Astrocyte (in vitro differentiated cells and primary cell): Measurements from ENCODE around the gene PNKD. TPM values are rescaled to one million over a fixed set of nuclear protein-coding genes. Genes with fewer than 3 reads are reported as not detected.

ENCODE experiments used
- DNase-seq: peaks from one replicate; pipeline ENCODE4 v3.0.0-alpha.2; 2010; ENCODE audit warnings: low read depth
- FAIRE-seq: peaks from 2 replicates; lab custom pipeline; 2011; peaks lifted over from hg19 to GRCh38; lab: Jason Lieb, UNC
- H2AFZ ChIP-seq: 2 replicates; pipeline ENCODE4 v1.6.0; 2012; ENCODE audit warnings: low read depth, low read length, inconsistent platforms
- H3K27ac ChIP-seq: 2 replicates; pipeline ENCODE4 v1.5.1; 2011; ENCODE audit warnings: low read depth, low read length, inconsistent platforms
- H3K27me3 ChIP-seq: 2 replicates; pipeline ENCODE4 v1.6.0; 2011; ENCODE audit warnings: low read length, inconsistent platforms; ENCODE audit not compliant: insufficient read depth
- H3K36me3 ChIP-seq: 2 replicates; pipeline ENCODE4 v1.5.1; 2011; ENCODE audit warnings: low read length, inconsistent platforms; ENCODE audit not compliant: insufficient read depth
- H3K4me1 ChIP-seq: 2 replicates; pipeline ENCODE4 v1.5.1; 2011; ENCODE audit warnings: low read length, inconsistent platforms; ENCODE audit not compliant: insufficient read depth
- H3K4me2 ChIP-seq: 2 replicates; pipeline ENCODE4 v1.6.0; 2012; ENCODE audit warnings: low read length, inconsistent platforms
- H3K4me3 ChIP-seq: 2 replicates; pipeline ENCODE4 v1.5.1; 2011; ENCODE audit warnings: low read depth, mild to moderate bottlenecking, low read length, inconsistent platforms; ENCODE audit not compliant: insufficient read depth
- H3K79me2 ChIP-seq: 2 replicates; pipeline ENCODE4 v1.6.0; 2012; ENCODE audit warnings: mild to moderate bottlenecking, low read length, inconsistent platforms; ENCODE audit not compliant: insufficient read depth
- H3K9ac ChIP-seq: 2 replicates; pipeline ENCODE4 v1.6.0; 2012; ENCODE audit warnings: mild to moderate bottlenecking, low read length, inconsistent platforms
- H3K9me3 ChIP-seq: 2 replicates; pipeline ENCODE4 v1.5.1; 2012; ENCODE audit warnings: low read depth, mild to moderate bottlenecking, low read length, inconsistent platforms; ENCODE audit not compliant: insufficient read depth
- H4K20me1 ChIP-seq: 2 replicates; pipeline ENCODE4 v1.6.0; 2012; ENCODE audit warnings: low read length, inconsistent platforms; ENCODE audit not compliant: insufficient read depth
- H3K27ac Mint-ChIP-seq: one replicate; pipeline ENCODE4 v1.8.0; 2021; ENCODE audit warnings: mild to moderate bottlenecking, mixed read lengths; ENCODE audit not compliant: unreplicated experiment
- H3K27me3 Mint-ChIP-seq: one replicate; pipeline ENCODE4 v1.8.0; 2021; ENCODE audit warnings: low read depth, mixed read lengths; ENCODE audit not compliant: unreplicated experiment
- H3K36me3 Mint-ChIP-seq: one replicate; pipeline ENCODE4 v1.8.0; 2021; ENCODE audit warnings: low read depth, mixed read lengths; ENCODE audit not compliant: unreplicated experiment
- H3K4me1 Mint-ChIP-seq: one replicate; pipeline ENCODE4 v1.8.0; 2021; ENCODE audit warnings: low read depth, mixed read lengths; ENCODE audit not compliant: unreplicated experiment
- H3K4me3 Mint-ChIP-seq: one replicate; pipeline ENCODE4 v1.8.0; 2021; ENCODE audit warnings: mild to moderate bottlenecking, moderate library complexity, mixed read lengths; ENCODE audit not compliant: unreplicated experiment
- H3K9me3 Mint-ChIP-seq: one replicate; pipeline ENCODE4 v1.8.0; 2021; ENCODE audit warnings: mild to moderate bottlenecking, mixed read lengths; ENCODE audit not compliant: unreplicated experiment
- CTCF ChIP-seq: IDR thresholded peaks from 2 replicates; pipeline ENCODE4 v1.5.1; 2011; ENCODE audit warnings: low read depth, mild to moderate bottlenecking, inconsistent platforms, low read length, moderate library complexity; ENCODE audit not compliant: insufficient read depth
- EZH2 ChIP-seq: IDR thresholded peaks from 2 replicates; pipeline ENCODE4 v1.6.1; 2012; ENCODE audit warnings: mild to moderate bottlenecking, low read length, inconsistent platforms; ENCODE audit not compliant: insufficient read depth
- total RNA-seq: library from RNA; stranded (reverse); gene quantifications from 2 replicates; pipeline ENCODE4 v1.2.1, GENCODE V29; 2021

PNKD gene
- total RNA-seq, 1 donor from 2014 or later: 40.9 TPM

DNA sequence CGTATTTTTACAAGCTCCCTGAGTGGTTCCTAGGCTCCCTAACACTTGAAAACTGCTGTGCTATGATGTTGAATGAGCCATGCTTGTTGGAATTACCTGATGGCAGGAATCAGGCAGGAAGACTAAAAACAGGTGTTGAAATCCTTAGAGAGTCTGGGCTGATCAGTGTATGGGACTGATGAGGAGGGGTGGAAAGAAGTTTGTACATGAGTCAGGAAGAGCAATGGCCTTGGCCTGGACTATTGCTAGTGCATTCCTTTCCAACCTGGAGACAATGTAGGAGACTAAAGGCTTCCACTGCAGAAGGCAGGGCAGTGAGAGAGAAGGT lies 46.9 kb downstream of the PNKD start:
- Mint-ChIP-seq H3K27ac (no peak overlapping the region), H3K4me3 (no peak overlapping the region), H3K36me3 (no peaks in the 10 kb centered on the region), H3K27me3 (peaks cover 9% of the 10 kb centered on the region), H3K4me1 (peaks cover 2% of the 10 kb centered on the region), H3K9me3 (no peaks in the 10 kb centered on the region)
- Histone ChIP-seq H3K4me1 (peaks cover 2% of the 10 kb centered on the region), H3K9ac (no peak overlapping the region), H4K20me1 (no peaks in the 10 kb centered on the region), H3K4me2 (no peak overlapping the region), H3K27ac (no peak overlapping the region), H3K9me3 (no peaks in the 10 kb centered on the region), H3K27me3 (no peaks in the 10 kb centered on the region), H3K36me3 (no peaks in the 10 kb centered on the region), H3K4me3 (no peak overlapping the region), H2AFZ (no peak overlapping the region), H3K79me2 (no peaks in the 10 kb centered on the region)
- DNase-seq (no peak), FAIRE-seq (no peak)
- no peak for TF ChIP-seq CTCF
- no peak for TF ChIP-seq EZH2

DNA sequence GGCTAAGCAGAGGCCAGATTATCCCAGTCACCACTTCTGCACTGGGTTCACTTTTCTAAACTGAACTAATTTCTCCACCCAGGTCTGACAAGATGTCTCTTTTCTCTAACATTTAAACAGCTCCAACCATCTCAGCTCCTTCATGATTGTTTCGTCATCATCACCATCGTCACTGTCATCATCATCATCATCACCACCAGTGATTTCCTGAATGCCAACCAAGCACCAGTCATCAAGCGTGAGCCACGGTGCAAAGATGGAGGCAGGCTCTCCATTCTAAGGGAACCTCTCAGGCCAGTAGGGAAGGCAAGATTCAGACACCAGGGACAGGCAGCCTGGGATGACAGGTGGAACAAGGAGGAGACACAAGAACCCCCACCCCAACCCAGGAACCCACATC lies 47.5 kb downstream of the PNKD start:
- Histone ChIP-seq H3K4me1 (peaks cover 8% of the 10 kb centered on the region), H3K9ac (no peak overlapping the region), H3K79me2 (no peaks in the 10 kb centered on the region), H3K4me2 (no peak overlapping the region), H3K27me3 (no peaks in the 10 kb centered on the region), H2AFZ (no peak overlapping the region), H3K27ac (no peak overlapping the region), H3K36me3 (no peaks in the 10 kb centered on the region), H4K20me1 (no peaks in the 10 kb centered on the region), H3K9me3 (no peaks in the 10 kb centered on the region), H3K4me3 (no peak overlapping the region)
- Mint-ChIP-seq H3K4me1 (peaks cover 5% of the 10 kb centered on the region), H3K27me3 (peaks cover 8% of the 10 kb centered on the region), H3K36me3 (no peaks in the 10 kb centered on the region), H3K27ac (no peak overlapping the region), H3K4me3 (no peak overlapping the region), H3K9me3 (no peaks in the 10 kb centered on the region)
- FAIRE-seq (no peak), DNase-seq (no peak)
- no peak for TF ChIP-seq CTCF
- no peak for TF ChIP-seq EZH2

- H3K36me3 ChIP-seq: no peaks in the 10 kb centered on the region
- H3K9me3 ChIP-seq: no peaks in the 10 kb centered on the region
- no peaks in the 10 kb centered on the region for H3K27me3 ChIP-seq
- H3K27ac ChIP-seq: no peak overlapping the region
- no peak overlapping the region for H2AFZ ChIP-seq
- H3K27ac Mint-ChIP-seq: no peak overlapping the region
- peaks cover 5% of the 10 kb centered on the region for H3K4me1 Mint-ChIP-seq
- H3K9ac ChIP-seq: no peak overlapping the region
- TF ChIP-seq EZH2: no peak
- no peak for TF ChIP-seq CTCF
- peaks cover 8% of the 10 kb centered on the region for H3K4me1 ChIP-seq
- H3K9me3 Mint-ChIP-seq: no peaks in the 10 kb centered on the region
- no peak overlapping the region for H3K4me3 ChIP-seq
- DNase-seq (no peak), FAIRE-seq (no peak)
- peaks cover 8% of the 10 kb centered on the region for H3K27me3 Mint-ChIP-seq
- no peak overlapping the region for H3K4me2 ChIP-seq
- no peaks in the 10 kb centered on the region for H4K20me1 ChIP-seq
- H3K79me2 ChIP-seq: no peaks in the 10 kb centered on the region
- no peak overlapping the region for H3K4me3 Mint-ChIP-seq
- no peaks in the 10 kb centered on the region for H3K36me3 Mint-ChIP-seq
Observed at GRCh38 chr2:218318241-218318640, 47.9 kb downstream of the PNKD start.
